Stomach (tissue), 9 donors: ENCODE data around the gene SLC6A20. TPM values are rescaled to one million over a fixed set of nuclear protein-coding genes. Genes with fewer than 3 reads are reported as not detected.

Experiments
- DNase-seq, 2 donors: peaks; one replicate each; pipeline versions ENCODE4 v3.0.0 to v3.0.0-alpha.2; 2013 to 2019
- H3K27ac ChIP-seq, 5 donors: fragments of 200-600 bp in 4 of 5; sonication (generic) in 4 of 5; one replicate each; pipeline ENCODE4 v1.5.1; 2013 to 2019; ENCODE audit warnings: mild to moderate bottlenecking in 1 of 5, moderate library complexity in 1 of 5
- H3K27me3 ChIP-seq, 3 donors: fragments of 200-600 bp; sonication (generic); one replicate each; pipeline ENCODE4 v1.5.1; 2017 to 2019; ENCODE audit warnings: mixed run types in 1 of 3
- H3K36me3 ChIP-seq, 4 donors: fragments of 200-600 bp; sonication (generic); 1 replicate in 3 of 4; 2 replicates in 1 of 4; pipeline ENCODE4 v1.5.1; 2016 to 2019
- H3K4me1 ChIP-seq, 4 donors: fragments of 200-600 bp; sonication (generic); one replicate each; pipeline ENCODE4 v1.5.1; 2016 to 2019
- H3K4me3 ChIP-seq, 4 donors: fragments of 200-600 bp; sonication (generic) in 3 of 4; one replicate each; pipeline ENCODE4 v1.5.1; 2016 to 2019; ENCODE audit warnings: mild to moderate bottlenecking in 1 of 4
- H3K9me3 ChIP-seq, 4 donors: fragments of 200-600 bp; sonication (generic); one replicate each; pipeline ENCODE4 v1.5.1; 2016 to 2019
- EP300 ChIP-seq: sonication (generic); formaldehyde crosslinking; IDR thresholded peaks from one replicate; pipeline ENCODE4 v1.6.1; 2017; ENCODE audit warnings: antibody characterized with exemption
- POLR2A ChIP-seq, 4 donors: fragments of 450-650 bp; IDR thresholded peaks; one replicate each; pipeline ENCODE4 v1.6.1; 2016; ENCODE audit warnings: antibody characterized with exemption in 4 of 4, control low read depth in 2 of 4, mild to moderate bottlenecking in 1 of 4, moderate library complexity in 1 of 4
- POLR2AphosphoS5 ChIP-seq, 3 donors: sonication (generic); formaldehyde crosslinking; IDR thresholded peaks; one replicate each; pipeline ENCODE4 v1.6.1; 2016; ENCODE audit warnings: antibody characterized with exemption in 3 of 3
- WGBS, 5 donors: extraction: QIAGEN DNeasy Blood & Tissue Kit in 3 of 5; methylation state at CpG; one replicate each; pipeline versions ENCODE4 v1.1.5 to v1.1.7; 2013 to 2018; 5-methylcytosine and 5-hydroxymethylcytosine counted together
- intact Hi-C: fragments of 100-400 bp; cut with DNase I; formaldehyde crosslinking; loops from one replicate; pipeline ENCODE4 v1.15.1; 2023; ENCODE audit warnings: low total_unique reads
- polyA plus RNA-seq, 3 donors: library from polyadenylated mRNA; stranded (reverse); fragments of 200-250 nt; gene quantifications; one replicate each; pipeline ENCODE4 v1.2.3, GENCODE V29; 2013
- total RNA-seq, 5 donors: library from RNA; depleted of rRNA; stranded (reverse); fragments of >200 nt; gene quantifications; one replicate each; pipeline versions ENCODE4 v1.1.0 to v1.2.3, GENCODE V29; 2014 to 2016
- TF ChIP-seq, protein P1 (sequence below), 7 experiments: fragments of 450-650 bp in 4 of 7; fragments of 200-600 bp in 3 of 7; sonication (generic) in 3 of 7; IDR thresholded peaks; one replicate each; pipeline ENCODE4 v1.5.1; 2016 to 2019; ENCODE audit warnings: antibody characterized with exemption in 7 of 7, control low read depth in 2 of 7, mild to moderate bottlenecking in 1 of 7
- donor health status: healthy with polysubstance abuse.
- donor health status: Bipolar disorder and iron deficiency.
- donor health status: healthy.

SLC6A20 gene
- total and polyA plus RNA-seq, 8 donors: 0.10 to 2.6 (median 0.58) TPM; not detected in 3

DNA sequence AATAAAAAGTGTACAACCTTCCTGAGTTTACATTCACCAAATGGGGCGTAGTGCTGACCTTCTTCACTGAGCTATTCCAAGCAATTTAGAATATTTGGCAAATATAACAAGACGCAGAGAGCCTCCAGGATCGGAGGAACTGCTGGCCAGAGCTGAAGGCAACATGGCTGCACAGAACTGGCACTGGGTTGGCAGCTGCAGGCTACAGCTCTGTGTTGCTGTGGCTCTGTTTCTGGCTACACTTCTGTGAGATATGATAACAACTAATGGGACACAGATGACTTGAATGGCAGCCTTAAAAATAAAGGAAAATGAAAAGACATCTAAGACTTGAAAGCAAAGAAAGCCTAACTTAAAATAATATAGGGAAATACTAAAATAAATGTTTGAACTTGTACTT, 10.8 kb upstream of the SLC6A20 start:
- 87 to 96% (median 91%) methylated on average over 3 of the region's 3 CpGs for WGBS, 5 donors
- H3K36me3 ChIP-seq: no peaks in the 10 kb centered on the region
- no peak for DNase-seq
- peaks cover 0 to 14% (median 0%) of the 10 kb centered on the region in 4 donors for H3K4me1 ChIP-seq
- H3K27me3 ChIP-seq: no peaks in the 10 kb centered on the region
- no peaks in the 10 kb centered on the region for H3K9me3 ChIP-seq
- H3K4me3 ChIP-seq: no peak overlapping the region
- H3K27ac ChIP-seq: peak overlapping the region in 1 of 5 donors; percentile 63
- intact Hi-C loops: no loop called here
- TF ChIP-seq POLR2A (IDR thresholded peaks at IDR 0.05): no peak
- no peak for TF ChIP-seq POLR2AphosphoS5 (IDR thresholded peaks at IDR 0.05)
- no peak for TF ChIP-seq EP300
- TF ChIP-seq, protein P1, sequence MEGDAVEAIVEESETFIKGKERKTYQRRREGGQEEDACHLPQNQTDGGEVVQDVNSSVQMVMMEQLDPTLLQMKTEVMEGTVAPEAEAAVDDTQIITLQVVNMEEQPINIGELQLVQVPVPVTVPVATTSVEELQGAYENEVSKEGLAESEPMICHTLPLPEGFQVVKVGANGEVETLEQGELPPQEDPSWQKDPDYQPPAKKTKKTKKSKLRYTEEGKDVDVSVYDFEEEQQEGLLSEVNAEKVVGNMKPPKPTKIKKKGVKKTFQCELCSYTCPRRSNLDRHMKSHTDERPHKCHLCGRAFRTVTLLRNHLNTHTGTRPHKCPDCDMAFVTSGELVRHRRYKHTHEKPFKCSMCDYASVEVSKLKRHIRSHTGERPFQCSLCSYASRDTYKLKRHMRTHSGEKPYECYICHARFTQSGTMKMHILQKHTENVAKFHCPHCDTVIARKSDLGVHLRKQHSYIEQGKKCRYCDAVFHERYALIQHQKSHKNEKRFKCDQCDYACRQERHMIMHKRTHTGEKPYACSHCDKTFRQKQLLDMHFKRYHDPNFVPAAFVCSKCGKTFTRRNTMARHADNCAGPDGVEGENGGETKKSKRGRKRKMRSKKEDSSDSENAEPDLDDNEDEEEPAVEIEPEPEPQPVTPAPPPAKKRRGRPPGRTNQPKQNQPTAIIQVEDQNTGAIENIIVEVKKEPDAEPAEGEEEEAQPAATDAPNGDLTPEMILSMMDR (IDR thresholded peaks at IDR 0.05): no peak

DNA sequence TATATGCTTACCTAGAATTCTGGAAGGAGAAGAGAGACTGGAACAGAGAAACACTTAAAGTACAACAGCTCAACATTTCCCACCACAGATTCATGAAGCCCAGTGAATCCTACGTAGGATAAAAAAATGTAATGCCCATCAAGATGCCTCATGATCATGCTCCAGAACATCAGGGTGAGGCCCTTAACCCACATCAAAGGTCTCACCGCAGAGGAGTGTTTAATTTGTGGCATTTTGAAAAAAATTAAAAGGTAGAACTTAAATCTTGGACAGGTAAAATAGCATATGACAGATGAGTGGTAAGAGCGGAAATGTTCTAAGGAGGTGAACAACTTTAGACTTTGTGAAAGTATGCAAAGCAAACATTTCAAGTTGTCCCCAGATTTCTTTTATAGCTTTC, 9.7 kb upstream of the SLC6A20 start:
- Histone ChIP-seq H3K27ac (no peak overlapping the region), H3K9me3 (no peaks in the 10 kb centered on the region), H3K36me3 (no peaks in the 10 kb centered on the region), H3K4me1 (peaks cover 0 to 14% (median 0%) of the 10 kb centered on the region in 4 donors), H3K27me3 (no peaks in the 10 kb centered on the region), H3K4me3 (no peak overlapping the region)
- TF ChIP-seq EP300: no peak
- no peak for DNase-seq
- WGBS, 5 donors: 91 to 94% (median 92%) methylated on average over 3 of the region's 3 CpGs
- intact Hi-C loops: no loop called here

DNA sequence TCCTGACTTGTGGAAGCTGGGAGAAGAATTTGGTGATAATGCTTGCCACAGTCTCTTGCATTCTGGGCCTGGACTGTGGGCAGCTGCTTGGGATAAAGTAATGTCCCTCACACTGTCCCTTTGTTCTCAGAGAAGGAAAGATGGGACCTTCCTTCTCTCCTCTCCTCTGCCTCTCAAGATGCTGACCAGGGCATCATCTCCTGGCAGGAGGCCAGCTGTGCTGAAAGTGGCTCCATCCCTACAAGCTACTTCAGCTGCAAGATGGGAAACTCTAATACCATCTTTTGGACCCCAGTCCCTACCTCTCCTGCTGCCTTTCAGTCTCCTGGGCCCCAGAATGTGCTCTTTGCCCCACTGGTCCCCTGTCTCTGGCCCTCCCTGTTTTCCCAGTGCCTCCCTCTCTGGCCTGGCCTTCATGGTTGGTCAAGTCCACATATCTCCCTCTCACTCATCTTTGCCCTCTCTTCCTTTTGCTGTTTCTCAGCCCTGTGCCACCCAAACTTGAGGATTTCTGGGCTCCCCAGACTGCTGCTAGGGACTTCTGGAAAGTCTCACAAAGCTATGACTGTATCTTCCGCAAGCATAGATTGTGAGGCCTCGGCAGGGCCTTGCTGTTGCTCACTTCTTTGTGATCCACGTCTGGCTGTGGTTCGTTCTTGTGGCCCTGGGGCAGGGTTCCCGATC, 7.1 kb upstream of the SLC6A20 start:
- DNase-seq: no peak
- TF ChIP-seq, protein P1 (IDR thresholded peaks at IDR 0.05): no peak
- intact Hi-C loops: no loop called here

GRCh38 chr3:45802146-45802545, 5.8 kb upstream of the SLC6A20 start:
- H3K4me1 ChIP-seq: peaks cover 0 to 2% (median 0%) of the 10 kb centered on the region in 4 donors
- no peak for DNase-seq
- no peaks in the 10 kb centered on the region for H3K36me3 ChIP-seq
- TF ChIP-seq POLR2AphosphoS5 (IDR thresholded peaks at IDR 0.05): no peak
- TF ChIP-seq, protein P1 (IDR thresholded peaks at IDR 0.05): no peak
- no peak for TF ChIP-seq POLR2A (IDR thresholded peaks at IDR 0.05)
- no peak for TF ChIP-seq EP300
- 93 to 96% (median 94%) methylated on average over 9 of the region's 9 CpGs for whole genome bisulfite sequencing, 5 donors
- H3K9me3 ChIP-seq: no peaks in the 10 kb centered on the region
- intact Hi-C loops: no loop called here
- no peak overlapping the region for H3K27ac ChIP-seq
- no peak overlapping the region for H3K4me3 ChIP-seq
- peaks cover 0 to 29% (median 2%) of the 10 kb centered on the region in 3 donors for H3K27me3 ChIP-seq

More for the DNA sequence above, 7.1 kb upstream of the SLC6A20 start:
- Histone ChIP-seq H3K9me3 (no peaks in the 10 kb centered on the region), H3K27ac (no peak overlapping the region), H3K36me3 (no peaks in the 10 kb centered on the region), H3K27me3 (peaks cover 0 to 17% (median 0%) of the 10 kb centered on the region in 3 donors), H3K4me3 (no peak overlapping the region), H3K4me1 (peaks cover 0 to 10% (median 0%) of the 10 kb centered on the region in 4 donors)
- 88 to 96% (median 94%) methylated on average over 5 of the region's 5 CpGs for WGBS, 5 donors

GRCh38 chr3:45800611-45801010, 4.3 kb upstream of the SLC6A20 start:
- no peak overlapping the region for H3K27ac ChIP-seq
- no peak overlapping the region for H3K4me3 ChIP-seq
- intact Hi-C loops: no loop called here
- no peaks in the 10 kb centered on the region for H3K9me3 ChIP-seq
- H3K36me3 ChIP-seq: no peaks in the 10 kb centered on the region
- DNase-seq: peak in 1 of 2 donors; percentile 61
- H3K4me1 ChIP-seq: peaks cover 10 to 15% (median 13%) of the 10 kb centered on the region in 4 donors
- 41 to 66% (median 60%) methylated on average over 4 of the region's 4 CpGs for WGBS, 5 donors
- H3K27me3 ChIP-seq: peaks cover 0 to 44% (median 17%) of the 10 kb centered on the region in 3 donors
- TF ChIP-seq POLR2AphosphoS5 (IDR thresholded peaks at IDR 0.05) (peak in 1 of 3 donors; percentile 5), EP300 (no peak), POLR2A (IDR thresholded peaks at IDR 0.05) (no peak)
- TF ChIP-seq, protein P1 (IDR thresholded peaks at IDR 0.05): no peak
